ENCODE data around the gene PSAT1. TPM values are rescaled to one million over a fixed set of nuclear protein-coding genes. Genes with fewer than 3 reads are reported as not detected.

The PSAT1 gene
- total and polyA plus RNA-seq, 2 of the 8 experiments (the other 6 are each of a cell fraction or from before 2014, with no cell fraction given), result 204 to 341 TPM

DNA sequence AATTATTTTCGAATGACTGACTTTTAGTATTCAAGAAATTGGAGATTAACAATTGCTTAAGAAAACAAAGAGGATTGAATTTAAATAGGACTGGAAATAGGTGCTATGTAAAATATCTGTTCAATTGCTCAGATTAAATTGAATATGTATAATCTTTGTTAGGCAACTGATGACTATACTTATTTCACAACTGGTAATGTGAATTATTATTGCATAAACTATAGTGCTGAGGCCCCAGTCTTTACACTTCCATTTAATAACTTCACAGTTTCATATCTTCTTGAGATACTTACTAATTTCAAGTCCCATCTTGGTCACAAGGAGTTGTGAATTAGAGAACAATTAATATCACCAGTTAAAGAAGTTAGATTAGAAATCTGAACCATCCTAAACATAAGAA is 44.3 kb upstream of the PSAT1 start (continued):
- TF ChIP-seq KDM5A (IDR thresholded peaks at IDR 0.05; ENCODE audit: low read length) (no peak), CHD1 (IDR thresholded peaks at IDR 0.05; ENCODE audit: low read depth, low read length) (no peak), TEAD4 (IDR thresholded peaks at IDR 0.05; ENCODE audit: low read depth, low read length) (no peak), HDAC6 (IDR thresholded peaks at IDR 0.05; ENCODE audit: low read depth, low read length) (no peak), BRCA1 (IDR thresholded peaks at IDR 0.05; ENCODE audit: low read depth, low read length) (no peak)
- TF ChIP-seq, protein P1, sequence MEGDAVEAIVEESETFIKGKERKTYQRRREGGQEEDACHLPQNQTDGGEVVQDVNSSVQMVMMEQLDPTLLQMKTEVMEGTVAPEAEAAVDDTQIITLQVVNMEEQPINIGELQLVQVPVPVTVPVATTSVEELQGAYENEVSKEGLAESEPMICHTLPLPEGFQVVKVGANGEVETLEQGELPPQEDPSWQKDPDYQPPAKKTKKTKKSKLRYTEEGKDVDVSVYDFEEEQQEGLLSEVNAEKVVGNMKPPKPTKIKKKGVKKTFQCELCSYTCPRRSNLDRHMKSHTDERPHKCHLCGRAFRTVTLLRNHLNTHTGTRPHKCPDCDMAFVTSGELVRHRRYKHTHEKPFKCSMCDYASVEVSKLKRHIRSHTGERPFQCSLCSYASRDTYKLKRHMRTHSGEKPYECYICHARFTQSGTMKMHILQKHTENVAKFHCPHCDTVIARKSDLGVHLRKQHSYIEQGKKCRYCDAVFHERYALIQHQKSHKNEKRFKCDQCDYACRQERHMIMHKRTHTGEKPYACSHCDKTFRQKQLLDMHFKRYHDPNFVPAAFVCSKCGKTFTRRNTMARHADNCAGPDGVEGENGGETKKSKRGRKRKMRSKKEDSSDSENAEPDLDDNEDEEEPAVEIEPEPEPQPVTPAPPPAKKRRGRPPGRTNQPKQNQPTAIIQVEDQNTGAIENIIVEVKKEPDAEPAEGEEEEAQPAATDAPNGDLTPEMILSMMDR (IDR thresholded peaks at IDR 0.05; ENCODE audit: control extremely low read depth in 1 of 3, insufficient read depth in 1 of 3, low read depth in 1 of 3, low read length in 3 of 3), result no peak

Data from H1 (cell line).